Activated CD4-positive, alpha-beta T cell treated with anti-CD3 and anti-CD28 coated beads, Interleukin-2, amount 50 U/mL, for 16 hours (primary cell): ENCODE data around the gene CCBE1.
A peak's percentile ranks its signal among the peaks of the same experiment; 100 is the strongest.

Experiments
- DNase-seq: peaks from one replicate; pipeline ENCODE4 v3.0.0-alpha.2; 2020

CCBE1 gene

DNA sequence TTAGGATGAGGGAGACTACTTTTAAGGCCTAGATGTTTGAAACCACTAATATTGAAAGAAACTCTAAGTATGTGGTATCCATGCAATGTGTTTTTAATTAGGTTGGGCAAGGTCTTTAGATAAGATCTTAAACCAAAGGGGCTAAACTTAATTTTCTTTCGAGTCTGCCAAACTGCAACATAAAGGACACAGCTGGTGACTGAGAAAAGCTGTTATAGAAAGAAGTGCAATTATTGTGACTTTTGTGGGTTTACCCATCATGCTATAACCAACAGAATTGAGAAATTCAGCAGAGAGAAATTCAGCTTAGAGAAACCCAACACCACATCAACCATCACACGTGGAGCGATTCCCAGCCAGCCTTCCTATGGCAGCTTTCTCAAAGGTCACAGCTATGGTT lies 218.6 kb downstream of the CCBE1 start:
- DNase-seq: no peak

DNA sequence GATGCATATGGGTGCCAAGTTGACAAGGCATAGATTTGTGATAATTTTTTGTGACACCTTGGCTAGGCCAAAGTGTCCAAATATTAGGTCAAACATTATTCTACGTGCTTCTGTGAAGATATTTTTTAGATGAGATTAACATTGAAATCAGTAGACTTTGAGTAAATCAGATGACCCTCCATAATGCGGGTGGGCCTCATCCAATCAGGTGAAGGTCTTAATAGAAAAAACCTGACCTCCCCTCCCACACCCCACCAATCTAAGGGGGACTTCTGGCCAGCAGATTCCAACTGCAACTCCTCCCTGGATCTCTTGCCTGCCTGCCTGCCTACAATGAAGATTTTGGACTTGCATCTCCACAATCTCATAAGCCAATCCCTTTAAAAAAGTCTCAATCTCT lies 219.4 kb downstream of the CCBE1 start:
- DNase-seq: no peak

DNA sequence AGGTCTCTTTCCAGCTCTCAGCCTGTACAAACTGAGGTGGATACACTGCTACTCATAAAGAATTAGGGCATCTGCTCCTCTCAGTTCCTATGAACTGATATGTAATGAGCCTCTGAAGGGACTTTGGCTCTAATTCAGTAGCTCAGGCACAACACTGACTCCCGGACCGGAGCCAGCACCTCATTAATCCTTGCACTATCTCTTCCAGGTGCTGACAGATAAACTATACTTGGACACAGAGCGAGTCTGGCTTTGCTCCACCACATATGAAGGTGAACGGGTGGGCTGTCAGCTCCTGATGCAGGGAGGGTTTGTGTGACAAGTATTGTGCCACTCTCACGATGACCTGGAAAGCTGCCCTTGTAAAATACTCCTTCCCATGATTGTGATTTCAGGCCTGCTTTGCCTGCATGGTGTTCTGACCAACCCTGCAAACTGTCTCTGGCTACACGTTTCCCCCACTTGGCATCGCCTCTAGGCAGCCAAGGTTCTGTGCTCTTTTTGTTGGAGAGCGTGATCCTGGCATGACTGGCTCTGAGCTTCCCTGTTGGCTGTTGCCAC lies 226.6 kb downstream of the CCBE1 start:
- DNase-seq: no peak

DNA sequence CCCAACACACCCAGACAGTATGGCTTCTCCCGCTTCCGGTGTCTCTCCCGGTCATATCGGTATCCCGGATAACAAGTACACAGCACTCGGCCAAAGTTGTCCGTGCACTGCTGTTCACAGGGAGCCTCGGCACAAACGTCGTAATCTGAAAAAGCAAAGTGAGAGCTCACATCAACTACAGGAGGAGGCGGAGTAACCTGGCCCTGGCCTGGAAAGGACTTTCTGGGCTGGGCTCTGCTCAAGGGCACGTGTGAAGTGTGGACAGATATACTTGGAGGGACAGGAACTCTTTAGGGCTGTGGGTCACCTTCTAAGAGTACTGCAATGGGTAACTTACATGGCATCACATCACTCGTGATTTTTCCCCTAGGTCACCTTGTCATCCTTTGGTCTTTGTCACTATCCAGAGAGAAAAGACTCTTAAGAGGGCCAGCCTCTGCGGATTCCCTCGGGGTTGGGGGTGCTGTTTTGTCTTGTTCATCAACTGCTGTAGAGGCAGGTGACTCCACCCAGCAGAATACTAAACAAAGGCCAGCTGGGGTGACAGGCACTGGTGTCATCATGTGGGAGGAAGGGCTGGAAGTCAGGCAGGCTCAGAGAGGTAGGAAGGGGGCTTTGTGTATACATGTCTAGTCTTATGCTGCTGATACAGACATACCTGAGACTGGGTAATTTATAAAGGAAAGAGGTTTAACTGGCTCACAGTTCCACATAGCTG lies 227.6 kb downstream of the CCBE1 start:
- no peak for DNase-seq

DNA sequence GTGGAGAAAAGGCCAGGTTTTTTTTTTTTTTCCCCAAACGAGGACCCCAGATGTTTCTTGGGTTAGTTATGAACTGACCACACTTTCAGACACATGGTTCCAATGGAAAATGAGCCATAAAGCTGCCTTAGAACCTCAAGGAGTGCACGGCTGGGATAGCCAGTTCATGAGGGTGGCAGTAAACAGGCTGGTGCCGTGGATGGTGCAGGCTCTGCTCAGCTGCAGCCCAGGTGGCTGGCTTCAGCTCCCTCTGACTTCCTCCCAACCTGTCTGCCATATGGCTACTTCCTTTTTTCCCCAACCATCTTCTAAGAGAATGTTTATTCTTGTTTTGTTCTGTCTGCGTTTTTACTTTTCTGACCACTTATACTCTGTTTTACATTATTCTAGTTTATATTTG lies 228.4 kb downstream of the CCBE1 start:
- no peak for DNase-seq

DNA sequence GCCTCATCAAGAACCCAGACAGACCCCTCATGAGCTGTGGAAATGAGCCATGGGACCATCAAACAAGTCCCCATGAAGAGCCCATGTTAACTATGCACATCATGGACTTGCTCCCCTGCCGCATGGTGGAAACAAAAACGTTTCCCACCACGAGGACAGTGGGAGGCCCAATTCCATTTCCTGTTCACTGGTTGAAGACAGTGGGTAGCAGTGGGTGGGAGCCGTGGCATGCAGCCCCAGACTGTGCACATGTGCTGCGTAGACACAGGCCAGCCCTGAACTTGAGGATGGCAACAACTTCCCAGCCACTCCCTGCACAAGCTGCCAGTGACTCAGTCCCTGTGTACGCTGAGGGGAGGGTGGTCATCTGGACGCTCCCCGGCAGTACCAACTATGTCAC lies 229.7 kb downstream of the CCBE1 start:
- no peak for DNase-seq

DNA sequence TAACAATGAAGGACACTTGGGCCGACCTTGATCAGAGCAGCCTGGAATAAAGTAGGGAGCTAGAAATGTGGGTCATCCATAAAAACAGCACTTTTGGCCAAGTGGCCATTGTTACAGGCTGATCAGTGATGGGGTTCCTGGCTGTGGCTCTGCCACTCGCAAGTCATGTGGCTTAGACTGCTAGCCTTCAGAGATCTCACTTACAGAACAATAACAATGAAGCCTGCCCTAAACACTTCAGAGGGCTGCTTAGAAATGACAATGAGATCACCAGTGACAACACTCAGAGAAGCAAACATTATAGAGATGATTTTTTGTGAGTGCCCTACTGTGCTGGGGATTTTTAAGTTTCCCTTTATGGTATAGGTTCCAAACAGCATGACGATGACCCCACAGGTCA lies 230.2 kb downstream of the CCBE1 start:
- no peak for DNase-seq

DNA sequence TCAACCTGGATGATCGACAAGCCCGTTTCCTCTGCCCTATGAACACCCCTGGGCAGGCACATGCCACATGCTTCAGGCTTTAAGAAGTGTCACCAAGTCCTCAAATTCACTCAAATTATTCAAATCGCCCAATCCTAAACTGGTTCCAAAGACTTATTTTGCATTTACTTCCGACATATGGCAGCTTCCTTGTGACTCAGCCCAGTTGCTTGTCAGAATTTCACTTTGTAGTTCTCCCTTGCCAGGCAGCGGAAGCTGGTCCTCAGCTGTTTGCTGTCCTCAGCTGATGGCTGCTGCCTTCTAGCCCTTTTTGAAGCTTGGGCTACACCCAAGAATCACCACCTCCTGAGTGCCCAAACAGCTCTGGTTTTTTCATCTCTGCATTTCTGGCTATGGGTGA lies 232.7 kb downstream of the CCBE1 start:
- DNase-seq: no peak

DNA sequence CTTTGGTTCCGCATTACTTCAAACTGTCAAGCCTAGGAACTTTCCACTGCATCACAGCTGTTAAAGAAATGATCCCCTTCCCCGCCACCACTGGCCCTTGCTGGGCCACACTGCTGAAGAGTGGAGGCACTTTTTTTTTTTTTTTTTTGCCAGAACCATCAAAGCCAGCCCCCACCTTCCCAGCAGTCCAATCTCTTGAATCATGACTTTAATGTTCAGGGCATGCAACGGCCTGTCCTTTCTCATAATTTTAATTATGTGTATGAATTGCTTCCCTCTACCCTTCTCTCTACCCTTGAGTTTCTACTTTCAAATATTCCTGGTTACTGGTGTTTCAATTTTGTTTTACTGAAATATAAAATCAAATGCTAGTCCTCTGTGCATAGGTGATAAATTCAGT lies 236.1 kb downstream of the CCBE1 start:
- DNase-seq: no peak

DNA sequence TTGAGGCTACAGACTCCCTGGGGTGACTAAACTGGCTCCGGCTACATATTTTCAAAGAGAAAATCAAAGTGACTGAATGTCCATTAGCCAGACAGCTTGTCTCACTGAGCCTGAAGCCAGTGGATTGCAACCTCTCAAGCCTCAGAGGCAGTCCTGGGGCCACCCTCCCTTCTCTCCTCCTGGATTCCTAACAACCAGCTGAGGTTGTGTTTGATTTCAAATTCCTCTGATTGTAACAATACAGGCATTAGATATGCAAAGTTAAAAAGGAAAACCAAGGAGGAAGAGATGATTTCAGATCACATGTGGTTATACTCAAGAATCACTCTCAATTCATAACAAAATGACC lies 237.2 kb downstream of the CCBE1 start:
- no peak for DNase-seq

DNA sequence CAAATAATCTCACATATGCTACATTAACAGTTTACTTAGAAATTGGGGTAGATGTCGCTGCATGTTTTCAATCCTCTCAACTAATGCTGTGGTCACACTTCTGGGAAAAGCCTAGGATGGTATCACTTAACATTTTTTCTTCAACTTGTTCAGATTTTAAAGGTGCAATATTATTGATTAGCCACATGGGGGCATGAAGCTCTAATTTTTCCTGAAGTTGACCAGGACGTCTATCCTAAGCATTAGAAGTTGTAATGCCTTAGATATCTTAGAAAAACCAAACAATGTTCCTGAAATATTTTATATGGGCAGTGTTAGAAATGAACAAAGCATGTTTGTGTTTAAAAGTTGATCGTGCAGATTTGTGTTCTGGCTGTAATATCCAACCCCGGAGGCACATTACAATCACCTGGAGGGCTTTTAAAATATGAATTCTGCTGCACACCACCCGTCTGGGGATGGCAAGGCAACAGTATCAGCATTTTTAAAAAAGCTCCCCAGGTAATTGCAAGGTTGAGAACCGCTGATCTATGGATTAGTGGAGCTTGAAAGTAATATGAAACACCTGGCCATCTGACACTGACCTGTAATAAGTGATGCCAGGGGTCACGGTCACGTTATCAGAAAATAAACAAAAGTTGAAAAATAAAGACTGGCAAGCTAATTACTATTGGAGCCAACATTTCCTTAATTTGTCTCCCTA lies 237.7 kb downstream of the CCBE1 start:
- peak; percentile 10 for DNase-seq

DNA sequence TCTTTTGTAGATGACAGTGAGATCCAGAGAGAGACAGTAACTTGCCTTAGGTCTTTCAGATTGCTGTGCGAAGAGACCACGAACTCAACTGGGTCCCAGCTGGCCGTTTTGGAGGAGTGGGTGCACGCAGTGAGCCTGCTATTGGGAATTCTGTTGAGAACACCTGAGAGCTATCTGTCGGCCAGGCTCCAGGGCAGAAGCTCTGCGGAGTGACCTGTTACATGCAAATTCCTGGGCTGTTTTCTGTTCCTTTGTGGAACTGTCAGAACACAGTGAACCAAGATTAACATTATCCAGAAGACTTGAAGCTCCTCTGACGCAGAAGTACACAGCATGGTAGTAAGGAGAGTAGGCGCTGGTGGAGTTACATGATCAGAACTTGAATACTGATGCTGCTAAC lies 238.6 kb downstream of the CCBE1 start:
- no peak for DNase-seq

DNA sequence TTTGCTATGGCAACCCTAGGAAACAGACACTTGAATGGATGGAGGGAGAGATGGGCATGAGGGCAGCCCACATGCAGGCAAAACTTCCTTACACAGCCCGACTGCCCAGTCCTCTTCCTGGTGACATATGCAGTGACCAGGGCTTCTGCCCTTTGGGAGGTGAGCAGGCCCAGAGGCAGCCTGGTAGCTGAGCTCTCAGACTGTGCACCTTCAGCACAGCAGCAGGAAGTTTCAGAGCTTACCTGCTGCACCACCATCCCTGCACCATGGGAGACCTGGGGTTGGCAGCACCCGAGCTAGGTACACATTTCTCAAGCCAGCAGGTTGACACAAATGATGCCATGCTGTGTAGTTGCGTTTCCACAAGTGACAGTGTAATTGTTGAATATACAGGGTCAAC lies 240.6 kb downstream of the CCBE1 start:
- DNase-seq: no peak

DNA sequence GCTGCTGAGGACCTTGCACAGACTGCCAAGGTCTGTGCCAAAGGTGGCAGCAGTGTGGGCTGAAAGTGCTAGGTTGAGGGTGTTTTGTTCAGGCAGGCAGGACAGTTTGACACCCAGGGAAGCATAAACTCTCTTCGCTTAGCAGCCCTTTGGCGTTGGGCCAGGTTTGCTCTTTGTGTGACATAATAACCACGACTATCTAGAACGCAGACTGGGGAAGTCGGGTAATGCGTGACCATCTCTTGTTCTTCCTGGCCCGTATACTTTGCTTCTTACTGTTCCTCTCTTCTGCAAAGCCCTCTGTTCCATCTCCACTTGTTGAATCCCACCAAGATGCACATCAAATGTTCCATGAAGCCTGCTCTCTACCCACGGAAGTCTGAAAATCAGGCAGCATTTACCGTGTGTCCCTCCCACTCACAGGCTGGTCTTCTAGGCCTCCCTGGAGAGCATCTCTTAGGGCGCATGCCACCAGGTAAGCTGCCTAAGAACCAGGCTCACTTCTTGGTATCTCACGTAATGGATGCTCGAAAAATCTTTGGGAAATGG lies 241.4 kb downstream of the CCBE1 start:
- no peak for DNase-seq

DNA sequence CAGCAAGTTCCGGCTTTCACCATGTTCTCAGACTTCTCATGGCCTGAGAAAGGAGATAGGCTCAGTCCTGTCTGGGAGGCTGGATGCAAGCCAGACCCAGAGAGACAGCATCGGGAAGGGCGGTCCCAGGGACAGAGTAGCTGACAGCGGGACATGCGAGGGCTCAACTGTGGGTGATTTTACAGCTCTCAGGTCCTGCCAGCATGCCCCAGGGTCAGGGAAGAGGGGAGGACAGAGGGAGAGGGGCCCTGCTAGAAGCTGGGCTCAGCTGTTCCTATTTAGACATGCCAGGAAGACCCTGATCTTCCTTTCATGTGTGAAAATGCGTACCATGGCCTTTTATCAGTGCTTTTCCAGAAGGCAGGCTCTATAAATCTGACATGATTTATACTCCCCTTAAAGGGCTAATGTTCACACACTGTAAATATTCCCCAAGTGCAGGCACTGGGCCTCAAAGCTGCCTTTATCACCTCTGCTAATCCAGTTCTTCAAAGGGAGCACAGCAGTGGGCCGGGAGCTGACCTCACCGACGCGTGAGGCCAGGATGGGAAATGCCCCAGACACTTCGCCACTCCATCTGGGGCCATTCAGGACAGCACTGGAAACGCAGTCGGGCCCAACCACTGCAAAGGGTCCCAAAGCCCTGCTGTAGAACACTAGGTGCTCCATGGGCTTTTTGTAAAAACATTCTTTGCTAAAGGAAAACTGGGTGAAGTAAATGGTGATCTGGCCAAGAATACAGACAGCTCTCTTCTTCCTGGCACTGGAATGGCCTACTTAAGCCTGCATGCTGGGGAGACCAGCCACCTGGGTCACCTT lies 242.1 kb downstream of the CCBE1 start:
- DNase-seq: no peak

DNA sequence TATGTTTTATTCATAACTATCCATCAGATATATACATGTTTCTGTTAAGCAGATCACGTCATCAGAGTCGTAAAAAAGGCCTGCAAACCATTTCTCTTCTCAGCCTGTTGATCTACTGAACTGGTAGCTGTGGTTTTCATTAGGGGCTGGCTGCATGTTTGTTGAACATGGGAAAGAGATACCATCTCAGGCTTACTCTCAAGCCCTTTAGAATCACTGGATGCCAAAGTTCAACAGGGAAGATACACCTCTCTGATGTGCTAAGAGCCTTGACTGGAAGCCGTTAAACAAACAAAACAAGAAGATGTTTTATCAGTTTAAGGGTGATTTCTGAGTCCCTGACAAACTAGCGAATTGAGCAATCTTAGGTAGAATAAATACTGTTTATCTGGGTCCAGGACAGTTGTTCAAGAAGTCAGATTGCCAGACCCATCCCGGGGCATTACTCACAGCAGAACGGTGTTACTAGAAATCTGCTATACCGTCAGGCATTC lies 243.7 kb downstream of the CCBE1 start:
- no peak for DNase-seq

DNA sequence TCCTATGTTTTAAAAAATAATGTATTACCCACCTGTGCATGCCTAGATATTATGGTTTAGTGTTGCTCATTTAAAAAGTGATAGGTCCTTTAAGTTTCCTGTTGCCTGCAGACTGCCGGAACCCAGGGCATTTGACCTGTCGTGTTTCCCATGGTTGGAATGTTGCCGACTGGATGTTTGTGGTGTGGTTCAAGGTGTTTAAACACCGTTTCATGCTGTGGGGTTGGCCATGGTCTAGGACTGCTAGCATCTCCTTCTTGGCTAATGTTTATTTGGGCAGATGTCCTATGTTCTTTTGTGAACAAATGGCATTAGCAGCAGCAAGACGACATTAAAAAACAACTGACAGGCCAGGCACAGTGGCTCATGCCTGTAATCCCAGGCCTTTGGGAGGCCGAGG lies 245.3 kb downstream of the CCBE1 start:
- no peak for DNase-seq

DNA sequence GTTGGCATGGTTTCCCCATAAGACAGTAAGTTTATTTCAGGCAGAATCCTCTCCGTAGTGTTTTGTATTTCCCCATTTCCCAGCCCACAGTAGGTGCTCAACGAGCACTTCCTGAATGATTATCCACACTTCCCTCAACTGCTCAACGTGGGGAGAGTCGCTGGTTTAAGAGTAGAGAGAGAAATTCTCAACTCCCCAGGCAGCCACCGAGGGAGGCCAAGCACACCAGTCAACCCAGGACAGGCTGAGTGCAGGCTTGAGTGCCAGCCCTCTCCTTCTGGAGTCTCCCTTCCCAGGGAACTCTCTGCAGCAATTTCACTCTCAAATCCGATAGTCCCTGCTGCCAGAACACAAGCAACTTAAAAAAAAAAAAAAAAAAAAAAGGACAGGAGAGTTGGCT lies 246.2 kb downstream of the CCBE1 start:
- no peak for DNase-seq

DNA sequence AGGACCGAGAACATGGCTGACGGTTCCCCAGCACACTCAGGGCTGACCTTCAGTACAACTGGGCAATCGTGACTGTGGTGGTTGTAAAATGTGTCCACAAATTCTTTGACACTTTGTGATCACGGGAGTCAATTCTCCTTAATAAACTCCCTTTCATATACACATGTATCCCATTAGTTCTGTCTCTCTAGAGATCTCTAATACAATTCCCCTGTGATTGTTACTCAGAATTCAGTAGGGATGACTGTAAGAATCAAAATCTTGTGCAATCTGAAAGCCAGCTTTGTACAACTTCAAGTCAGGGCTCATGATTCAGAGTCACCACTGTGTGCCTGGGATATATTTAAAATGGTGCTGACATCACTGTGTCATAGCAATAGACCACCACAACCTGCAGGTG lies 248.7 kb downstream of the CCBE1 start:
- DNase-seq: no peak

DNA sequence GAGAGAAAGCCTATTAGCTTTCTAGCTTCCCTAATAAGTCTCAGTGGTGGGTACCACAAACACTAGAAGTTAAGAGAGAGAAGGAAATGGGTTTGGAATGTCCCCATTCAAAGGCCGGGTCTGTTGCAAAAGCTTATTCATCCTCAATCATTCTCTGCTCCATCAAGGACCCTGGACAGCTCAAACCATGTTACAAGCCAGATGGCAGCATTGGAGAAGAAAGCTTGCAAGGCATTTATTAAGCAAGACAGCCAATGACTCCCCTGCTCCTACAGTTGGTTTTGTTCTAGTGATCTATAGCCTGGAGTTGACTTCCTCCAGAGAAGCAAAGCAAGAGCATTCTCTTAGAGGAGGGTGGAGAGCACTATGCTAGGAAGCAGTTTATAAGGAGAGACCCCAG lies 251.2 kb downstream of the CCBE1 start:
- DNase-seq: no peak

DNA sequence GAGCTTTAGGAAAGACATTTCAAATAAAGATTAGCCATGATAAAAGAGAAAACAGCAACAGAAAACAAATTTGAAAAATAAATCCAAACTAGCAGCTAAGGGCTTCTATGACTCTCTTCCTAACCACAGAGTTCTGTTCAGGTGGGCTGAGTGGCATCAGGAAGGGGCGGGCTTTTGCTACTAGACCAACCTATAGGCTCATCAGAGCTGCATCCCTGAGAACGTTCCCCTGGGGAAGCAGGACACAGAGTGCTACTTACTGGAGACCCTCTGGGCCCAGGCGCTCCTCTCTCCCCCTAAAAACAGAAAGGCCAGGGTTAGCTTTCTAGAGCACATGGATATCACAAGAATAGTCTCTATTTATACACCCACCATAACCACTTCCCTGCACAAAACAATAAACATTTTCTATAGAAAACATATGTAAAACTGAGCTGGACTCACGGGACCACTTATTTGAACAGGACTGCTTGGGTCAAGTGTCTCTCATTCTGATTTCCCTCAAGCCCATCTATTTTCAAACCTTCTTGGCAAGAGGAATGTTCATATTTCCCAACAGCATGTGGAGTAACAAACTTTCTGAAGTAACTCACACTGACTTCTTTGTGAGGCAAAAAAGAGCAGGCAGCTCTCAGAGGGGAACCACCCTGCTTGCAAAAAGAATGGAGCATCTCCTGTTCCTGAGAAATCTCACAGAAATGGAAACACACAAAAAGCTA lies 259.2 kb downstream of the CCBE1 start:
- no peak for DNase-seq

DNA sequence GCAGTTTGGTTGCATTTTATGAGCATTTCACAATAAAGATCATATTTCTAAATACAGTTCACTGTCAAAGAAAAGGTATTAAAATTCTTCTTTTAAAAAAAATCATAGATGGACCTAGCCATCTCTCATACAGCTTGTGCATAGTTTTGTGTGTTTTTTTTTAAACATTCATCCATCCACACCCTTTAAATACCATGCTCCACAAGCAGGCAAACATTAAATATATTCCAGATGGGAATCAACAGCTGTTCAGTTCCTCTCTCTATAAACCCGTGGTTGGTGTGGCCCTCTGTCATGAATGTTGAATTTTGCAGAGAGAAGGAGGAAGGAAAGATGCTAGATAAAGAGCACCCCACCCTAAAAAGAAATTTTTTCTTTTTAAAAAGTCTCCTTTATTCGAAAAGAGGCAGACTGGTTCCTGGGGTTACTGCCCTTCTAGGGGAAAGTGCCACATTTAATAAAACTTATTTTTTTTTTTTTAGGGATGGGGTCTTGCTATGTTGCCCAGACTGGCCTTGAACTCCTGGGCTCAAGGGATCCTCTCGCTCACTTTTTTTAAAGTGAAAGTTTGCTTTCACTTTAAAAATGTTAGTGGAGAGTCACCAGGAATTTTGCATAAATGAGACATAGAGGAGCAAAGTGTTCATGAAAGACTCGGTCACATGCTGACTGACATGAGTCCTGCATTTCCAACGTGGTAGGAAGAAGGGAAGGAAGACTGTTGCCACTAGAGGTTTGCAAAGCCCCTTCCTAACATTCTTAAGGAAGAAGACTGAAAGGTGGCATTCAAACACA lies 264.2 kb downstream of the CCBE1 start:
- DNase-seq: no peak
